Heart left ventricle (tissue), 16 donors: ENCODE results near the gene EPHB1. TPM values are rescaled to one million over a fixed set of nuclear protein-coding genes. Genes with fewer than 3 reads are reported as not detected.

ENCODE experiments used
- ATAC-seq, 4 donors: fragments of 200-7000 bp; cut with Tn5 transposase; one replicate each; pipeline ENCODE4 v1.9.1; 2020 to 2022; ENCODE audit warnings: moderate library complexity in 4 of 4, mild to moderate bottlenecking in 3 of 4, moderate number of reproducible peaks in 1 of 4
- DNase-seq, 5 donors: peaks; one replicate each; pipeline ENCODE4 v3.0.0-alpha.2; 2020
- H3K27ac ChIP-seq, 12 donors: fragments of 200-600 bp; sonication (generic) in 4 of 12; one replicate each; pipeline versions ENCODE4 v1.5.0 to v1.8.0; 2016 to 2022; ENCODE audit warnings: mild to moderate bottlenecking in 2 of 12
- H3K27me3 ChIP-seq, 9 donors: fragments of 200-600 bp; sonication (generic) in 2 of 9; one replicate each; pipeline versions ENCODE4 v1.5.1 to v1.8.0; 2016 to 2022; ENCODE audit warnings: mild to moderate bottlenecking in 3 of 9
- H3K36me3 ChIP-seq, 9 donors: fragments of 200-600 bp; sonication (generic) in 2 of 9; one replicate each; pipeline versions ENCODE4 v1.5.0 to v1.8.0; 2018 to 2022; ENCODE audit warnings: mild to moderate bottlenecking in 2 of 9
- H3K4me1 ChIP-seq, 12 donors: fragments of 200-600 bp; sonication (generic) in 4 of 12; one replicate each; pipeline versions ENCODE4 v1.5.0 to v1.8.0; 2016 to 2022; ENCODE audit warnings: mild to moderate bottlenecking in 3 of 12
- H3K4me3 ChIP-seq, 12 donors: fragments of 200-600 bp; sonication (generic) in 4 of 12; one replicate each; pipeline versions ENCODE4 v1.5.0 to v1.8.0; 2017 to 2022; ENCODE audit warnings: mild to moderate bottlenecking in 9 of 12, moderate library complexity in 4 of 12
- H3K9me3 ChIP-seq, 12 donors: fragments of 200-600 bp; sonication (generic) in 4 of 12; one replicate each; pipeline versions ENCODE4 v1.5.0 to v1.8.0; 2016 to 2022; ENCODE audit warnings: mild to moderate bottlenecking in 1 of 12
- CTCF ChIP-seq, 12 donors: fragments of 200-600 bp; sonication (generic) in 4 of 12; IDR thresholded peaks; one replicate each; pipeline versions ENCODE4 v1.5.0 to v1.8.0; 2018 to 2022; ENCODE audit warnings: antibody characterized with exemption in 12 of 12, mild to moderate bottlenecking in 5 of 12
- POLR2A ChIP-seq, 2 donors: fragments of 450-650 bp; IDR thresholded peaks; one replicate each; pipeline ENCODE4 v1.6.1; 2017; ENCODE audit warnings: antibody characterized with exemption in 2 of 2, mild to moderate bottlenecking in 2 of 2, moderate library complexity in 2 of 2
- WGBS, 4 donors: extraction: QIAGEN DNeasy Blood & Tissue Kit in 2 of 4; methylation state at CpG; one replicate each; pipeline versions ENCODE4 v1.1.5 to v1.1.7; 2013 to 2018; 5-methylcytosine and 5-hydroxymethylcytosine counted together
- intact Hi-C, 10 donors: fragments of 100-400 bp; cut with DNase I; formaldehyde crosslinking; loops; one replicate each; pipeline versions ENCODE4 v1.11.1 to v1.14.2; 2022
- polyA plus RNA-seq, 2 donors: library from polyadenylated mRNA; stranded (reverse); fragments of 200-250 nt; gene quantifications; one replicate each; pipeline ENCODE4 v1.2.3, GENCODE V29; 2013
- total RNA-seq, 9 donors: library from RNA; depleted of rRNA in 2 of 9; stranded (reverse); fragments of >200 nt in 2 of 9; fragmentation: NEBNext Ultra II Directional in 3 of 9; extraction: Animal tissue kit (Norgen Biotek cat#: 25700) in 3 of 9; gene quantifications; one replicate each; pipeline versions ENCODE4 v1.1.0 to v1.2.4, GENCODE V29; 2016 to 2023
- donor health status: ischemic (EF 13 %, LVEDD 7.1; RV severe dilation, severe dysfunction).
- donor health status: healthy with polysubstance abuse.
- donor health status: DM: no; HTN: yes; CAD: no.
- donor health status: DM: no; HTN: no; CAD: no.
- donor health status: ischemic (EF 25% LVEDD 6.9; RV normal size, moderate dysfunction).
- donor health status: ischemic (EF 25% LVEDD 5.7; RV mildly dilated, moderate dysfunction).
- donor health status: healthy.
- donor health status: DM: yes; HTN: yes; CAD: no.
- donor health status: ischemic (EF 35%, LVEDD 5.7; RV mildly dilated, moderate dysfunction).
- donor health status: nonischemic (EF 11% LVEDD 7.7; RV severe dilation, severe dysfunction).
- donor health status: DM: yes; HTN: yes; CAD: no.
- donor health status: PGD.
- donor health status: ischemic (EF 29% LVEDD 5.4; RV normal size, mild dysfunction).
- donor health status: nonischemic (EF 23%, LVEDD 6.1; RV moderate dilation, normal function).

The EPHB1 gene
- total and polyA plus RNA-seq, 11 donors: 0.31 to 2.2 (median 1.1) TPM

- no peaks in the 10 kb centered on the region for H3K27me3 ChIP-seq
- 83 to 94% (median 88%) methylated on average over 2 of the region's 2 CpGs for WGBS, 4 donors
- H3K4me1 ChIP-seq: peaks cover 0 to 5% (median 0%) of the 10 kb centered on the region in 12 donors
- no peak for DNase-seq
- intact Hi-C loops: no loop called here
- ATAC-seq: no peak
- TF ChIP-seq POLR2A (IDR thresholded peaks at IDR 0.05) (no peak), CTCF (IDR thresholded peaks at IDR 0.05) (no peak)
- H3K4me3 ChIP-seq: no peak overlapping the region
- H3K36me3 ChIP-seq: no peaks in the 10 kb centered on the region
- H3K27ac ChIP-seq: no peak overlapping the region
- H3K9me3 ChIP-seq: no peaks in the 10 kb centered on the region
Measured at GRCh38 chr3:135041601-135042000, 246.5 kb downstream of the EPHB1 start.

DNA sequence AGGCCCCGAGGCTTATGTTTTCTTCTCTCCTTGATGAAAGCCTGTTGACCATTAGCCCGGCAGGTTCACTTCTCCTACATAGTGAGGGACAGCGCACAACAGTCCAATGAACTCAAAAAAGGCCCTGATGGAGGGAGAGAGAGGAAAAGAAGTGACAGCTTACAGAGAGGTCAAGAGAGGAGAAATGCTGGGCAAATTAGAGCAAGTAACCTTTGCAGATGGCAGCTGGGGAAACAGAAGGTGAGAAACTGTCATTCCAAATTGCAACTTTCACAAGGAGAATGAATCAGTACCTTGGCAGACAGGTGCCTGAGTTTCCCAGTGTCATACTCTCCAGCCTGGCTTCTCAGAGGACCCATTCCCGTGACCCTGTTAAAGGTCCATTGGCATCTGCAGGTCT, 252.0 kb downstream of the EPHB1 start:
- H3K4me3 ChIP-seq: no peak overlapping the region
- 88 to 92% (median 91%) methylated on average over 4 of the region's 4 CpGs for WGBS, 4 donors
- DNase-seq (no peak), ATAC-seq (no peak)
- no peak for TF ChIP-seq CTCF (IDR thresholded peaks at IDR 0.05)
- no peak for TF ChIP-seq POLR2A (IDR thresholded peaks at IDR 0.05)
- H3K27me3 ChIP-seq: no peaks in the 10 kb centered on the region
- H3K36me3 ChIP-seq: no peaks in the 10 kb centered on the region
- H3K9me3 ChIP-seq: no peaks in the 10 kb centered on the region
- no peaks in the 10 kb centered on the region for H3K4me1 ChIP-seq
- H3K27ac ChIP-seq: no peak overlapping the region
- intact Hi-C loops: no loop called here

GRCh38 chr3:135050536-135050935, 255.5 kb downstream of the EPHB1 start:
- Histone ChIP-seq H3K36me3 (no peaks in the 10 kb centered on the region), H3K27ac (no peak overlapping the region), H3K9me3 (no peaks in the 10 kb centered on the region), H3K4me1 (no peaks in the 10 kb centered on the region), H3K27me3 (no peaks in the 10 kb centered on the region), H3K4me3 (no peak overlapping the region)
- WGBS, 4 donors: 83 to 92% (median 85%) methylated on average over 3 of the region's 3 CpGs
- TF ChIP-seq CTCF (IDR thresholded peaks at IDR 0.05): no peak
- TF ChIP-seq POLR2A (IDR thresholded peaks at IDR 0.05): no peak
- intact Hi-C loops: no loop called here
- no peak for ATAC-seq
- DNase-seq: no peak

GRCh38 chr3:135051409-135051973, 256.4 kb downstream of the EPHB1 start:
- H3K9me3 ChIP-seq: no peaks in the 10 kb centered on the region
- DNase-seq (no peak), ATAC-seq (no peak)
- H3K4me3 ChIP-seq: no peak overlapping the region
- no peaks in the 10 kb centered on the region for H3K4me1 ChIP-seq
- no peak for TF ChIP-seq POLR2A (IDR thresholded peaks at IDR 0.05)
- no peak for TF ChIP-seq CTCF (IDR thresholded peaks at IDR 0.05)
- H3K27ac ChIP-seq: no peak overlapping the region
- intact Hi-C loops: no loop called here
- H3K27me3 ChIP-seq: no peaks in the 10 kb centered on the region
- H3K36me3 ChIP-seq: no peaks in the 10 kb centered on the region
- WGBS, 4 donors: 71 to 79% (median 78%) methylated on average over 4 of the region's 4 CpGs
